ENCODE measurements around the gene CEP164.

DNA sequence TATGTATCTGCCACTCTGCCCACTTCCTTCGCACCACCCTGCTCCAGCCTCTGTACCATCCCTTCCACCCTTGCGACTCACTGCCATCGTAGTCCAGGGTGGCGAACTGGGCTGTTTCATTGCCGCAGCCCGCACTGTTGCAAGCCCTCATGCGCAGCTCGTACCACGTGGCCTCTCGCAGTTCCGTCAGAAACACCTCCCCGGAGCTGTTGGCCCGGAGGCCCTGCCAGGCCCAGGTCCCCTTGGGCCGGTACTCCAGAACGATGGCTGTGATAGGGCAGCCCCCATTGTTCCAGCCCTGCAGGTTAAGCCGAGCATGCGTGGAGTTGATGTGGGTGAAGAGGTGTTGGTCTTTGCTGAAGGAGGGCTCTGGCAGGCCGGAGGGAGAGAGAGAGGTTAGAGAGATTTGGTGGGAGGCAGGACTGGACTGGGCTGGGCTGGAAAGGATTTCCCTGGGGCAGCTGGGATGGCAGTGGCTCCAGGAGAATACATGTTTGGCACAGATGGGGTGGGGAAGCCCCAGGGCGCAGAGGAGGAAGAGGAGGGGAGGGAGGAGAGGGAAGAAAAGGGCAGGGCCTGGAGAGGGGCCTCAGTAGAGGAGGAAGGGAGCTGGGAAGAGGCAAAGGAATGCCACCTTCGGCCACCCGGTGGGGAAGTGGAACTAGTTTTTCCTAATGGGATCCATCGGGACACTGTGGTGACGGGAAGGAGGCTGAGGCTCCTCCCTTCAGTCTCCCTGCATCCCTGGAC, 109.6 kb downstream of the CEP164 start:
- TF ChIP-seq EZH2 (IDR thresholded peaks at IDR 0.05; ENCODE audit: low read depth) = no peak
- TF ChIP-seq, protein P1, sequence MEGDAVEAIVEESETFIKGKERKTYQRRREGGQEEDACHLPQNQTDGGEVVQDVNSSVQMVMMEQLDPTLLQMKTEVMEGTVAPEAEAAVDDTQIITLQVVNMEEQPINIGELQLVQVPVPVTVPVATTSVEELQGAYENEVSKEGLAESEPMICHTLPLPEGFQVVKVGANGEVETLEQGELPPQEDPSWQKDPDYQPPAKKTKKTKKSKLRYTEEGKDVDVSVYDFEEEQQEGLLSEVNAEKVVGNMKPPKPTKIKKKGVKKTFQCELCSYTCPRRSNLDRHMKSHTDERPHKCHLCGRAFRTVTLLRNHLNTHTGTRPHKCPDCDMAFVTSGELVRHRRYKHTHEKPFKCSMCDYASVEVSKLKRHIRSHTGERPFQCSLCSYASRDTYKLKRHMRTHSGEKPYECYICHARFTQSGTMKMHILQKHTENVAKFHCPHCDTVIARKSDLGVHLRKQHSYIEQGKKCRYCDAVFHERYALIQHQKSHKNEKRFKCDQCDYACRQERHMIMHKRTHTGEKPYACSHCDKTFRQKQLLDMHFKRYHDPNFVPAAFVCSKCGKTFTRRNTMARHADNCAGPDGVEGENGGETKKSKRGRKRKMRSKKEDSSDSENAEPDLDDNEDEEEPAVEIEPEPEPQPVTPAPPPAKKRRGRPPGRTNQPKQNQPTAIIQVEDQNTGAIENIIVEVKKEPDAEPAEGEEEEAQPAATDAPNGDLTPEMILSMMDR (conservative IDR thresholded peaks at IDR 0.05) = no peak
